Left lung (tissue), 10 donors: Measurements from ENCODE around the gene BPHL. TPM values are rescaled to one million over a fixed set of nuclear protein-coding genes. Genes with fewer than 3 reads are reported as not detected.
"Not testable (repeated sequence)": the region's sequence is repeated elsewhere in the genome, so short reads cannot be mapped to it uniquely, and the experiment has no call there.

ENCODE experiments used
- ATAC-seq: fragments of 200-7000 bp; cut with Tn5 transposase; one replicate; pipeline ENCODE4 v1.9.1; 2020; ENCODE audit warnings: moderate library complexity
- DNase-seq, 4 donors: peaks; one replicate each; pipeline ENCODE4 v3.0.0-alpha.2; 2013 to 2020
- H3K27ac ChIP-seq, 2 donors: fragments of 200-600 bp; sonication (generic) in 1 of 2; one replicate each; pipeline versions ENCODE4 v1.5.0 to v1.8.0; 2020 to 2021
- H3K27me3 ChIP-seq, 2 donors: fragments of 200-600 bp; sonication (generic) in 1 of 2; one replicate each; pipeline versions ENCODE4 v1.5.0 to v1.8.0; 2020 to 2021
- H3K36me3 ChIP-seq, 2 donors: fragments of 200-600 bp; sonication (generic) in 1 of 2; one replicate each; pipeline versions ENCODE4 v1.5.0 to v1.8.0; 2020 to 2021
- H3K4me1 ChIP-seq, 2 donors: fragments of 200-600 bp; one replicate each; pipeline ENCODE4 v1.8.0; 2021
- H3K4me3 ChIP-seq, 2 donors: fragments of 200-600 bp; sonication (generic) in 1 of 2; one replicate each; pipeline versions ENCODE4 v1.5.0 to v1.8.0; 2020 to 2021; ENCODE audit warnings: mild to moderate bottlenecking in 1 of 2
- H3K9me3 ChIP-seq, 2 donors: fragments of 200-600 bp; sonication (generic) in 1 of 2; one replicate each; pipeline versions ENCODE4 v1.5.0 to v1.8.0; 2020 to 2021
- intact Hi-C, 2 donors: fragments of 100-400 bp; cut with DNase I; formaldehyde crosslinking; loops; one replicate each; pipeline versions ENCODE4 v1.11.2 to v1.14.2; 2022
- polyA plus RNA-seq, 6 donors: library from polyadenylated mRNA; unstranded; fragments of 120-200 nt; gene quantifications; one replicate each; pipeline ENCODE4 v1.2.1, GENCODE V29; 2013; ENCODE audit not compliant: insufficient read length in 6 of 6
- total RNA-seq, 2 donors: library from RNA; stranded (reverse); fragmentation: NEBNext Ultra II Directional; extraction: Animal tissue kit (Norgen Biotek cat#: 25700); gene quantifications; one replicate each; pipeline ENCODE4 v1.2.1, GENCODE V29; 2021
- TF ChIP-seq, protein P1 (sequence below), 2 donors: fragments of 200-600 bp; sonication (generic) in 1 of 2; IDR thresholded peaks; one replicate each; pipeline versions ENCODE4 v1.5.0 to v1.8.0; 2021; ENCODE audit warnings: antibody characterized with exemption in 2 of 2
- donor health status: DM: no; HTN: yes; CAD: no.
- donor health status: DM: no; HTN: no; CAD: no.

Gene BPHL
- total and polyA plus RNA-seq, 8 donors: 13.1 to 47.9 (median 41.1) TPM

DNA sequence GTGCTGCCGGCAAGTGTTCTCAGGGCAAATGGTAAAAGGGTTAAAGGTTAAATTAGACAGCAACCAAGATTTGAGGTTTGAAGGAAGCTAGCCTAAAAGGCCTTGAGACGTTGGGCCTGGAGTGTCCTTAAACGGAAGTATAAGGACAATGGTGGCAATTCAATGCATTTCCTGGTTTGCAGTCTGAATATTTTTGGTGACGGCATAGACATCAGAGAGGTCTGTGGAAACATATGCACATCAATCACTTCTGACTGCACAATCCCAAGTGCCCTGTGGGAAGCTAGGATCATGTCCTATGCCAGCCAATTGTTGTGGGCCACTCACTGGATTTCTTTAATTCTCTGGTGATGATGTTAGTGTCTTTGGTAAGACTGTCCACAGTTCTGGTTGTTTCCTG is 64.6 kb downstream of the BPHL start:
- Histone ChIP-seq H3K27ac (no peak overlapping the region), H3K36me3 (no peaks in the 10 kb centered on the region), H3K27me3 (peaks cover 0 to 13% of the 10 kb centered on the region in 2 donors), H3K4me1 (no peaks in the 10 kb centered on the region), H3K9me3 (no peaks in the 10 kb centered on the region), H3K4me3 (no peak overlapping the region)
- no peak for ATAC-seq
- DNase-seq: no peak
- intact Hi-C loops: no loop called here
- TF ChIP-seq, protein P1, sequence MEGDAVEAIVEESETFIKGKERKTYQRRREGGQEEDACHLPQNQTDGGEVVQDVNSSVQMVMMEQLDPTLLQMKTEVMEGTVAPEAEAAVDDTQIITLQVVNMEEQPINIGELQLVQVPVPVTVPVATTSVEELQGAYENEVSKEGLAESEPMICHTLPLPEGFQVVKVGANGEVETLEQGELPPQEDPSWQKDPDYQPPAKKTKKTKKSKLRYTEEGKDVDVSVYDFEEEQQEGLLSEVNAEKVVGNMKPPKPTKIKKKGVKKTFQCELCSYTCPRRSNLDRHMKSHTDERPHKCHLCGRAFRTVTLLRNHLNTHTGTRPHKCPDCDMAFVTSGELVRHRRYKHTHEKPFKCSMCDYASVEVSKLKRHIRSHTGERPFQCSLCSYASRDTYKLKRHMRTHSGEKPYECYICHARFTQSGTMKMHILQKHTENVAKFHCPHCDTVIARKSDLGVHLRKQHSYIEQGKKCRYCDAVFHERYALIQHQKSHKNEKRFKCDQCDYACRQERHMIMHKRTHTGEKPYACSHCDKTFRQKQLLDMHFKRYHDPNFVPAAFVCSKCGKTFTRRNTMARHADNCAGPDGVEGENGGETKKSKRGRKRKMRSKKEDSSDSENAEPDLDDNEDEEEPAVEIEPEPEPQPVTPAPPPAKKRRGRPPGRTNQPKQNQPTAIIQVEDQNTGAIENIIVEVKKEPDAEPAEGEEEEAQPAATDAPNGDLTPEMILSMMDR (IDR thresholded peaks at IDR 0.05): no peak

DNA sequence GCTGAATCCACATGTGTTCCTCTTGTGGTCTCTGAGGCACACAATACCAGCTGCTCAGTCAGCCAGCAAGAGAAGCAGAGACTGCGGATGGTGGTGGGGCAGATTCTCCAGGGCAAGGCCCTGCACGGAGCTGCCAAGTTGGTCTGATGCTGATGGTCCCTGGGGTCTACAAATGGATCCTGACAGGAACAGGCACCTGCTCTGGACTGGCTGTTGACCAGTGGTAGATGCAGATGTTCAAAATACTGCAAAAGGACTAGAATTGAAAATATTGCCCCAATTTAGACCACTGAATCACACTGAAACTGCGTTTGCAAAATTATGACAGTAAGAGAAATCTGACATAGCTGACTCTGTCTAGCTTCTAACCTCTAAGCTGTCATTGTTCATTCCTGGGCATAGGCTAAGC is 68.5 kb downstream of the BPHL start:
- intact Hi-C loops: no loop called here
- Histone ChIP-seq H3K36me3 (no peaks in the 10 kb centered on the region), H3K9me3 (no peaks in the 10 kb centered on the region), H3K27me3 (no peaks in the 10 kb centered on the region), H3K4me1 (no peaks in the 10 kb centered on the region), H3K27ac (no peak overlapping the region), H3K4me3 (no peak overlapping the region)
- ATAC-seq: no peak
- TF ChIP-seq, protein P1 (IDR thresholded peaks at IDR 0.05): no peak
- no peak for DNase-seq

DNA sequence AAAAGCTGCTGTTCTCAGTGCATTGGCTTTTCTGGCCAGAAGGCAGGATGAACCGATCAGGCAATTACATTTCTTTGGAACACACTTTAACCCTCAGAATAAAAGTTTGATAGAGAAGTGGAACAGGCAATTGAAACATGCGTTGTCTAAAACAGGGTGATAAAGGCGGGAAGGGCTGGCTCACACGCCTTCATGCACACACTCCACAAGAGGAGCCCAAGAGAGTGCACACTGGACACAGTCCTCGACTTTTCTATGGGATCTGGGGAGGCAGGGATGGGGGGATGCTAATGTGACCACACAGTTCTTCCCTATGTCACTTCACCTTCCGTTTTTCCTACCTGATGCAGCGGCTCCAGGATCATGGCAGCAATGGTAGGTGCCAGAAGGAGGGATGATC is 69.8 kb downstream of the BPHL start:
- Histone ChIP-seq H3K27me3 (no peaks in the 10 kb centered on the region), H3K4me1 (no peaks in the 10 kb centered on the region), H3K9me3 (no peaks in the 10 kb centered on the region), H3K4me3 (no peak overlapping the region), H3K36me3 (no peaks in the 10 kb centered on the region), H3K27ac (no peak overlapping the region)
- TF ChIP-seq, protein P1 (IDR thresholded peaks at IDR 0.05): no peak
- DNase-seq (no peak), ATAC-seq (no peak)
- intact Hi-C loops: no loop called here

DNA sequence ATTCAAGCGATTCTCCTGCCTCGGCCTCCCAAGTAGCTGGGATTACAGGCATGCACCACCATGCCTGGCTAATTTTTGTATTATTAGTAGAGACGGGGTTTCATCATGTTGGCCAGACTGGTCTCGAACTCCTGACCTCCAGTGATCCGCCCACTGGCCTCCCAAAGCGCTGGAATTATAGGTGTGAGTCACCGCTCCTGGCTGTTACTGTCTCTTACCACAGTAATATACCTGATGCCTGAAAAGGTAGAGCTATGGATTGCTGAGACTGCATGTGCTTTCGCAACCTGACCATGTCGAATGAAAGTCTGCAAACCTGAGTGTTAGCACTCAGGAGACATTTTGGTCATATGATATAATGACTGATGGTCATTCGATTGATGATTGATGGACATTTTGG is 70.7 kb downstream of the BPHL start:
- H3K36me3 ChIP-seq, H3K4me3 ChIP-seq, DNase-seq, intact Hi-C loops, H3K27ac ChIP-seq, H3K9me3 ChIP-seq, H3K4me1 ChIP-seq, ATAC-seq, H3K27me3 ChIP-seq: not testable (repeated sequence)

DNA sequence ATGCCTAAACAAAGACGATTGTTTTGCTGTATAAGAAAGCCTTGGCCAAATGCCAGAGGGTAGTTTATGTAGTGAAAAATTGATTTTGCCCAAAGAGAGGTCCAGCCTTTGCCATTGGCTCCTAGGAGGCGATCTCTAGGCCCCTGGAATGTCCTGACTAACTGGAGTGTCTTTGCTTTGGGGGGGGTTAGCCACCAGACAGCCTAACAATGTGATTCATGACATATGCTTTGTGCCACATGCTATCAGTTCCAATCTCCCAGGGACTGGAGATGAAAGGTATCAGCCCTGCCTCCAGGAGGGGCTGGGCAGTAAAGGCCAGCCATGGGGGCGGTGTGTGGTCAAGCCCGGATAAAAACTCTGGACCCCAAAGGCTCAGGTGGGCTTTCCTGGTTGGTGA is 71.5 kb downstream of the BPHL start:
- no peak for ATAC-seq
- no peak for DNase-seq
- no peaks in the 10 kb centered on the region for H3K9me3 ChIP-seq
- no peak overlapping the region for H3K4me3 ChIP-seq
- intact Hi-C loops: no loop called here
- TF ChIP-seq, protein P1 (IDR thresholded peaks at IDR 0.05): no peak
- no peaks in the 10 kb centered on the region for H3K4me1 ChIP-seq
- no peak overlapping the region for H3K27ac ChIP-seq
- H3K36me3 ChIP-seq: no peaks in the 10 kb centered on the region
- H3K27me3 ChIP-seq: no peaks in the 10 kb centered on the region

DNA sequence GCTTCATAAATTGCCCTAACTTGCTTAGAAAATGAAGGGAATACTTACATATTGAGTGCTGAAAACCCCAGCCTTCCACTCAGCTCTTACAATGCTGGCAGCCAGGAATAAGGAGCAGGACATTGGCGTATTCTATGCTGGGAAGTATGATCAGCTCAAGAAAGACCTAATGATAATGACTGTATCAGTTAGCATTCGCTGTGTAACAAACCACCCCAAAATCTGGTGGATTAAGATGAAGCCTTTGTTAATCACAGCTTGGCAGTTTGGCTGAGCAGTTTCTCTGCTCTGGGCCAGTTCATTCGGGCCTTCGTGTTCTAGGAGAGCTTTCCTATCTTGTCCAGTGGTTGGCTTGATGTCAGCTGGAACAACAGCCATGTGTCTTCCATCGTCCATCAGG is 72.3 kb downstream of the BPHL start:
- Histone ChIP-seq H3K9me3 (no peaks in the 10 kb centered on the region), H3K27ac (no peak overlapping the region), H3K4me3 (no peak overlapping the region), H3K27me3 (no peaks in the 10 kb centered on the region), H3K36me3 (no peaks in the 10 kb centered on the region), H3K4me1 (no peaks in the 10 kb centered on the region)
- TF ChIP-seq, protein P1 (IDR thresholded peaks at IDR 0.05): no peak
- DNase-seq (no peak), ATAC-seq (no peak)
- intact Hi-C loops: no loop called here
